ENCODE data around the gene GID8. TPM values are rescaled to one million over a fixed set of nuclear protein-coding genes. Genes with fewer than 3 reads are reported as not detected.
A peak's percentile ranks its signal among the peaks of the same experiment; 100 is the strongest.

The GID8 gene
- total and polyA plus RNA-seq, 2 of the 13 experiments (the other 11 are each of a cell fraction or from before 2014, with no cell fraction given), result 39.6 to 59.8 TPM

DNA sequence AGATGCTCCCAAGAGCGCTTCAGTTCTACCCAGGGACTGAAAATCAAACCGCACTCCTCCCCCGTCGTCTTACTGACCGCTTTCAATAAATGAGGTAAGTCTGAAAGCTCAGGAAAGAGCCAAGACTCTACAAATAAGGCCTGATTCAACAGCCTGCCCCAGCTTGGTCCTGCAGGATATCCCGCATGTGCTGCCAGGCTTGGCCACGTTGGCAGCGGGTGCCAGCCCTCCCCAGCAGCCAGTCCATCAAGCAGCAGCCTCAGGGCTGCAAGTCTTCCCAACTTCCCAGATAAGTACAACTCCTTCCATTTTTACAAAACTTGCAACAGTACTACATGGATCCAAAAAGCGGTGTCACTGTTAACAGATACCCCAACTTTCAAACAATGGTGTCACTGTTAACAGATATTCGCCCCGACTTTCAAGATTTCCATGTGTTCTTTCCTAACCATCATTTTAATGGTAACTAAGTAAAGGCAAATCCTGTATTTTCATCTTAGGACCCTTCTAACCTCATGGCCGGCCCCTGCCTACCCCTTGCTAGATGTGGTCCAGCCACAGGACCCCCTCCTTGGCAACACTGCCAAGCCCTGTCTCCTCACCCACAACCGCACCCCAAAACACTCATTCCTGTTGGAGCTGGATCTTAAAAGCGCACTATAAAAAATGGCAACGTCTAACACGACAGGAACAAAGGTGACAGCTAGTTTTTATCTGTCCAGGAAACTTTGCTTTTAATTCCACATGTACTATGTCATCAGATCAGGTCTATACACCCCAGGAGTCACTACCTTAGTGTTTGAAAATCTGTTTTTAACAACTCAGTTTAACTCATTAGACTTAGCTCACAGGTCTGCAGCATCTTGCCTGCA lies 39.6 kb upstream of the GID8 start:
- H3K36me3 ChIP-seq (replicated peaks in 1 of 2; ENCODE audit: control insufficient read depth in 1 of 2, insufficient read depth in 2 of 2, low read length in 2 of 2), result peaks cover 18 to 51% of the 10 kb centered on the region in 2 experiments
- no peak overlapping the region for H2AFZ ChIP-seq (ENCODE audit: low read length)
- ATAC-seq (no peak), DNase-seq (ENCODE audit: low spot score) (no peak), FAIRE-seq (no peak)
- no peak overlapping the region for H3K9ac ChIP-seq (ENCODE audit: insufficient read depth, low read depth, low read length)
- intact Hi-C loops (cut with micrococcal nuclease; ENCODE audit: unreplicated experiment), result no loop called here
- 93% methylated on average over 16 of the region's 16 CpGs for WGBS (ENCODE audit: low lambda C conversion rate)
- peaks cover 32% of the 10 kb centered on the region for H3K4me1 ChIP-seq (ENCODE audit: insufficient read depth, low read length)
- BruUV-seq (replicated peaks), result no TSS peak
- CTCF ChIA-PET (ENCODE audit: low intra/inter-chr PET ratio, low total read pairs), result interaction anchor here (3.1 kb wide), 1 partner anchor 111 kb away, joined by 30 read pairs; no protein-coding TSS in a partner anchor
- POLR2A ChIA-PET, result interaction anchor here (0.8 to 1.6 kb wide), 5 partner anchors 31 to 76 kb away, joined by 3 to 5 read pairs (median 3); no protein-coding TSS in a partner anchor
- H4K20me1 ChIP-seq (ENCODE audit: insufficient read depth, low read length), result peaks cover 11% of the 10 kb centered on the region
- no peaks in the 10 kb centered on the region for H3K9me3 ChIP-seq (ENCODE audit: low read length)
- in situ Hi-C loops (cut with HindIII; ENCODE audit: extremely low pct_ligation_motif_present, low pct_unique_long_range_greater_than_20kb), result no loop called here
- no peak overlapping the region for H3K27ac ChIP-seq (ENCODE audit: extremely low read length, insufficient read depth, low read length)
- H3K4me2 ChIP-seq (ENCODE audit: low read depth, low read length), result peak overlapping the region; percentile 50; the same call in 1 of the 2 replicates
- no peaks in the 10 kb centered on the region for H3K27me3 ChIP-seq (ENCODE audit: control insufficient read depth in 1 of 2, insufficient read depth in 2 of 2, low read length in 2 of 2)
- H3K79me2 ChIP-seq (ENCODE audit: insufficient read depth, low read length), result no peaks in the 10 kb centered on the region
- H3K4me3 ChIP-seq (replicated peaks in 1 of 3; ENCODE audit: insufficient read depth in 1 of 3, low read depth in 2 of 3, low read length in 3 of 3), result no peak overlapping the region
- TF ChIP-seq ZNF773 (CRISPR knock-in tag; IDR thresholded peaks at IDR 0.05; ENCODE audit: borderline replicate concordance) (no peak), AKAP8 (CRISPR knock-in tag; IDR thresholded peaks at IDR 0.05) (peak; percentile 12; the same call in 1 of the 2 replicates), BCL6 (CRISPR knock-in tag; IDR thresholded peaks at IDR 0.05) (no peak), YY1 (IDR thresholded peaks at IDR 0.05; ENCODE audit: insufficient read depth, insufficient replicate concordance, low read depth, low read length) (no peak), MAFG (CRISPR knock-in tag; IDR thresholded peaks at IDR 0.05) (no peak), NPAS2 (CRISPR knock-in tag; IDR thresholded peaks at IDR 0.05; ENCODE audit: borderline replicate concordance) (0 out of 2 replicates have a peak, but pooled peaks have one; percentile 58), RBM22 (optimal IDR thresholded peaks at IDR 0.05; ENCODE audit: low read length) (peak; percentile 83), POLR2AphosphoS2 (IDR thresholded peaks at IDR 0.05; ENCODE audit: low read depth, low read length) (peak; percentile 90; the same call in 1 of the 2 replicates), PAF1 (CRISPR knock-in tag; IDR thresholded peaks at IDR 0.05) (peak; percentile 76; the same call in 1 of the 2 replicates), ZNF607 (CRISPR knock-in tag; IDR thresholded peaks at IDR 0.05; ENCODE audit: borderline replicate concordance) (0 out of 2 replicates have a peak, but pooled peaks have one; percentile 20), POLR2G (IDR thresholded peaks at IDR 0.05; ENCODE audit: low read depth, low read length) (0 out of 2 replicates have a peak, but pooled peaks have one; percentile 7), SAFB2 (CRISPR knock-in tag; IDR thresholded peaks at IDR 0.05; ENCODE audit: borderline replicate concordance, low read depth) (no peak), ZBTB8A (CRISPR knock-in tag; IDR thresholded peaks at IDR 0.05; ENCODE audit: borderline replicate concordance, low read depth) (no peak), POLR2A (IDR thresholded peaks at IDR 0.05; ENCODE audit: insufficient read depth in 1 of 2, low read depth in 2 of 2, low read length in 2 of 2) (peak; percentile 23 to 32; a peak in 2 of 4 replicates), CHCHD3 (CRISPR knock-in tag; IDR thresholded peaks at IDR 0.05) (0 out of 2 replicates have a peak, but pooled peaks have one; percentile 75), AGO2 (optimal IDR thresholded peaks at IDR 0.05; ENCODE audit: low read depth, low read length) (peak; percentile 76)
- TF ChIP-seq, protein P1, sequence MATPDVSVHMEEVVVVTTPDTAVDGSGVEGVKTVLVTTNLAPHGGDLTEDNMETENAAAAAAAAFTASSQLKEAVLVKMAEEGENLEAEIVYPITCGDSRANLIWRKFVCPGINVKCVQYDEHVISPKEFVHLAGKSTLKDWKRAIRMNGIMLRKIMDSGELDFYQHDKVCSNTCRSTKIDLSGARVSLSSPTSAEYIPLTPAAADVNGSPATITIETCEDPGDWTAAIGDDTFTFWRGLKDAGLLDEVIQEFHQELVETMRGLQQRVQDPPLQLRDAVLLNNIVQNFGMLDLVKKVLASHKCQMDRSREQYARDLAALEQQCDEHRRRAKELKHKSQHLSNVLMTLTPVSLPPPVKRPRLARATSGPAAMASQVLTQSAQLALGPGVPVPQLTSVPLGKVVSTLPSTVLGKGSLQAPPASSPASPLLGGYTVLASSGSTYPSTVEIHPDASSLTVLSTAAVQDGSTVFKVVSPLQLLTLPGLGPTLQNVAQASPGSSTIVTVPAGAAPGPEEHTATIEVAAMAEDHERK (CRISPR knock-in tag; IDR thresholded peaks at IDR 0.05; ENCODE audit: low read depth), result no peak
- TF ChIP-seq, protein P2, sequence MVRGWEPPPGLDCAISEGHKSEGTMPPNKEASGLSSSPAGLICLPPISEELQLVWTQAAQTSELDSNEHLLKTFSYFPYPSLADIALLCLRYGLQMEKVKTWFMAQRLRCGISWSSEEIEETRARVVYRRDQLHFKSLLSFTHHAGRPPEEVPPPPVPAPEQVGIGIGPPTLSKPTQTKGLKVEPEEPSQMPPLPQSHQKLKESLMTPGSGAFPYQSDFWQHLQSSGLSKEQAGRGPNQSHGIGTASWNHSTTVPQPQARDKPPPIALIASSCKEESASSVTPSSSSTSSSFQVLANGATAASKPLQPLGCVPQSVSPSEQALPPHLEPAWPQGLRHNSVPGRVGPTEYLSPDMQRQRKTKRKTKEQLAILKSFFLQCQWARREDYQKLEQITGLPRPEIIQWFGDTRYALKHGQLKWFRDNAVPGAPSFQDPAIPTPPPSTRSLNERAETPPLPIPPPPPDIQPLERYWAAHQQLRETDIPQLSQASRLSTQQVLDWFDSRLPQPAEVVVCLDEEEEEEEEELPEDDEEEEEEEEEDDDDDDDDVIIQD (CRISPR knock-in tag; IDR thresholded peaks at IDR 0.05; ENCODE audit: low read depth), result no peak
- TF ChIP-seq, protein P3, sequence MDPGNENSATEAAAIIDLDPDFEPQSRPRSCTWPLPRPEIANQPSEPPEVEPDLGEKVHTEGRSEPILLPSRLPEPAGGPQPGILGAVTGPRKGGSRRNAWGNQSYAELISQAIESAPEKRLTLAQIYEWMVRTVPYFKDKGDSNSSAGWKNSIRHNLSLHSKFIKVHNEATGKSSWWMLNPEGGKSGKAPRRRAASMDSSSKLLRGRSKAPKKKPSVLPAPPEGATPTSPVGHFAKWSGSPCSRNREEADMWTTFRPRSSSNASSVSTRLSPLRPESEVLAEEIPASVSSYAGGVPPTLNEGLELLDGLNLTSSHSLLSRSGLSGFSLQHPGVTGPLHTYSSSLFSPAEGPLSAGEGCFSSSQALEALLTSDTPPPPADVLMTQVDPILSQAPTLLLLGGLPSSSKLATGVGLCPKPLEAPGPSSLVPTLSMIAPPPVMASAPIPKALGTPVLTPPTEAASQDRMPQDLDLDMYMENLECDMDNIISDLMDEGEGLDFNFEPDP (CRISPR knock-in tag; conservative IDR thresholded peaks at IDR 0.05), result no peak
